ENCODE measurements around the gene MCCD1.
"Not testable (repeated sequence)": the region's sequence is repeated elsewhere in the genome, so short reads cannot be mapped to it uniquely, and the experiment has no call there.

The MCCD1 gene, protein sequence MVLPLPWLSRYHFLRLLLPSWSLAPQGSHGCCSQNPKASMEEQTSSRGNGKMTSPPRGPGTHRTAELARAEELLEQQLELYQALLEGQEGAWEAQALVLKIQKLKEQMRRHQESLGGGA

DNA sequence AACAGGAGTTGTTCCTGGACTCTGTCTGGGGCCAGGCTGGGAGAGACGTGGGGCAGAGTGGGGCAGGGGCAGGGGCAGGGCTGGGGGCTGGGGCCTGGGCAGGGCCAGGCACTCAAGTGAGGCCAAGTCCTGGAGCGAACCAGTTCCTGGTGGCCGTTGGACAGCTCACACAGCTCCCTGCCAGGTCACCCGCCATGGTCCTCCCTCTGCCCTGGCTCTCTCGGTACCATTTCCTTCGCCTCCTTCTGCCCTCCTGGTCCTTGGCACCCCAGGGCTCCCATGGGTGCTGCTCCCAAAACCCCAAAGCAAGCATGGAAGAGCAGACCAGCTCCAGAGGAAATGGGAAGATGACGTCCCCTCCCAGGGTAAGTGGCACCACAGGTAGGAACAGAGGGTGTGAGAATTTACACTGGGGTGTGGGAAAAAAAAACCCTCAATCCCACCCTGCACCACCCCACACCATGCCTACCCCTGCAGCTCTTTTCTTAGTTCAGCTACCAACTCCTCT, at the start of gene MCCD1:
Gene MCCD1, plus strand, starts transcription at position 142 of the 508 bp plus-strand sequence. Its CDS starts 53 bp downstream, at position 195.
- no peak for DNase-seq

DNA sequence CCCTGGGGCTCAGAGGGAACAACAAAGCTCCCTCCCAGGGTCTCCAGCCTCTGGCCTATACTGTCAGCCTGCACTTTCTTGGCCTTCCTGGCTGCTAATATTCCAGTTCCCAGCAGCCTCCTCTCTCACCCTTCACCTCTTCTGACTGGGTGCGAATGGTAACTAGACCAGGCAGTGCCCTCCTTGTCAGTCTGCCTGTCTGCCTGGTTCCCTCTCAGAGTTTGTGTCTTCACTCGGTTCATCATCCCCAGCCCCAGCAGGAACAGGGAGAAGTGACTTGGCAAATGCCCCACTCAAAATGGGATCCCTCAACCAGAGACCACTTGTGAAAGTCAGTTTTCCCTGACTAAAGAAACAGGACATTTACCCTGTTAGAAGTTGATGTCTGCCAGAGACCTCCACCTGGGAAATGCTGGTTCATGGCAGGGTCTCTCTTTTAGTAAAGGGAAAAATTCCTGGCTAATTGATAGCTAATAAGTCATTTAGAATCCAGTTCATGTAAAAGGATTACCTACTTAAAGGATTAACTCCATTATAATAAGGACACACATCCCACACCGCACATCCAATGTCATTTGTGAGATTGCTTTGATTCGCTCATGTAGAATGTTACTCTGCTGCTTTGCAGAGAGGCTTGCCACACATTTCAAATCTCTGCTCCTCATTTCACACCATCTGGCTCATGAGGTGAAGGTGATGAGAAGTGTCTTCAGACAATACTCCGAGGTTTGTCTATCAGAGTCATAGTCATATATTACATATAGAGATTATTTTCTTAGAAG, 49.4 kb upstream of the MCCD1 start:
- DNase-seq = no peak

DNA sequence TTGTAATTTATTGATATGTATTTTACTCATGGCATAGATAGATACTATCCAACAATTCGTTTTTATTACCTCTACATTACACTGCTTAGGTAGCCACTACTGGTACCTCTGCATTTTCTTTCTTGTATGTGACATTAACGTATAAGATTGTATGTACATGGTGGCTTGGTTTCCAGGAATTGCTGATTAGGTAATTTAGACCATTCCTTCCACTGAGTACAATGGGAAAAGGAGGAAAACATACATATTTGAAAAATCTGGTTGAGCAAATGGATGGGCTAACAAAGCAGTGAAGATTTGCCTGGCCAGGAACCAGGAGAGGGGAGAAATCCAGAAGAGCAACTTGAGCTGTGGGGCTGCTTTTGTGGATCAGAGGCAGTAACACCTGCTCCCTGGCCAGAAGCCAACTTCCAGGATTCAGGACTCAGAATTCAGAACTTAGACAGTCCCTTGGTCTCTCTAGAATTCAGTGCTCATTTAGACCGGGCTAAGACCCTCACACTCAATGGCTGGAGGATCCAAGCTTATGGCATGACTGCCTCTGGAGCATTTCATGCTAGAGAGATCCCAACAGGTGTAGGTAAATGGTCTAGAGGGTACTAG, 48.7 kb upstream of the MCCD1 start:
- DNase-seq = no peak

DNA sequence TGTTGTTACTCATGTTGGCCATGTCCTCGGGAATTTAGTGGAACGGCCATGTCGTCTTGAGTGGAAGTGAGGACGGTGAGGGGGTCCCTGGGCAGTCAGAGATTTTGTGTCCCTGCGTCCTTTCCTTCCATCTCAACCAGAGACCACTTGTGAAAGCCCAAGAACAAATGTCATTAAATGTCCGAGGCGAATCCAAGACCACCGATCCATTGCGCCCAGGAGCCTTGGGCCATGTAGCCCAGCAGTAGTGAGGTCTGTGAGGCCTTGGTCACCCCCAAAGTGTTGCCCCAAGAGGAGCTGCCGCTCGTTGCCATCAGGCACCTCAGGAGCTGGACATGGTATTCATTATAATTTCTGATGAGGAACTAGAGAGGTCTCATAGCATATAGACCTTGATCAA, 48.2 kb upstream of the MCCD1 start:
- no peak for DNase-seq

DNA sequence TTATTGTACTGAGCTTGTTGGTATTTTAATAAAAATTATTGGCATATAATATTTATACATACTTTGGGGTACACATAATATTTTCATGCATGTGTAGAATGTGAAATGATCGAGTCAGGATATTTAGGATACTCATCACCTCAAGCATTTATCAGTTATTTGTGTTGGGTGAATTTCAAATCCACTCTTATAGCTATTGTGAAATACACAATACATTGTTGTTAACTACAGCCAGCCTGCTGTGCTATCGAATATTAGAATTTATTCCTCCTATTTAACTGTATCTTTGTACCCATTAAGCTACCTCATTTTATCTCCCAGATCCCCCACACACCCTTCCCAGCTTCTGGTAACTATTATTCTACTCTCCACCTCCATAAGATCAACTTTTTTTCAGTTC, 45.4 kb upstream of the MCCD1 start:
- no peak for DNase-seq

DNA sequence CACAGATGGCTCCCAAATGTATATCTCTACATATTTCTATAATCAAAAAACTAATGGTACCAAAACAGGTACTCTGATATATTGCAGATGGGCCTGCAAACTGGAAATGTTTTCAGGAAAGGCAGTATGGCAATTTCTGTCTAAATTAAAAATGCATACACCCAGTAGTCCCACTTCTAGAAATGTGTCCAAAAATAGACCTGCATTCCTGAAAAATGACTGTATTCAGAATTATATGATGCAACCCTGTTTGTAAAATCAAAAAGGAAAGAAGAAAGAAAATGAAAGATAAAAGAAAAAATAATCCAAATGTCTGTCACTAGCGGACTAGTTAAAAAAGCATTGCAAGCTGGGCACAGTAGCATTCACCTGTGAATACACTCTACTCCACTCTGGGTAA, 43.7 kb upstream of the MCCD1 start:
- DNase-seq = no peak

DNA sequence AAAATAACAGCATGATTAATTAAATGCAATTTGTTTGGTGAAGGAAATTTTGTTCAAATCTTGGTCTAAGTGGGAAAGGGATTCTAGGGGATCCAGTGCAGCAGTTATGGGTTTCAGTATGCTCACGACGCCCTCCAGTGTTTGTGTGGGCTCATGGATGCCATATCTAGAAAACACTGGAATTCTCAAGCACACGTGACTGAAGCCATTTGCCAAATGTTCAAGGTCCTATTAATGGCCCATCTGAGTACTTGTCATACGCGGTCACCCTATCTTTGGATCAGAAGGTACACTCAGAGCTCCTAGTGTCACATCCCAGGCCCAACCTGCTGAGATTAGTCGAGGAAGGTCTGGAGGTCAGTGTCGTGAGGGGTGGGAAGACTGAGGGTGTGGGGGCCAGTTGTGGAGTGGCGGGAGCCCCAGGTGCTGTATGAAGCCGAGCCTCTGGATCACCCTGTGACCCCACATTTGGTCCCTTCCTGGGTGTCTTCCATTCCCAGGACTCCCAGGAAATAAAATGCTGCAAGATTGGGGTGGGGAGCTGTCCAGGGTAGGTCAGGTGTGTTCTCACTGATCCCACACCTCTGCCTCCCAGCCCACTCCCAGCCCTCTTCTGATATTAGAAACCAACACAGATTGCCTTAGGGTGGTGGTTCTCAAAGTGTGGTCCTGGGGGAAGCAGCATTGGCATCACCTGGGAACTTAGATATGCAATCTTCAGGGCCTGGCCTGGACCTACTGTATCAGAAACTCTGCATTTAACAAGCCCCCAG, 42.5 kb upstream of the MCCD1 start:
- DNase-seq = not testable (repeated sequence)

DNA sequence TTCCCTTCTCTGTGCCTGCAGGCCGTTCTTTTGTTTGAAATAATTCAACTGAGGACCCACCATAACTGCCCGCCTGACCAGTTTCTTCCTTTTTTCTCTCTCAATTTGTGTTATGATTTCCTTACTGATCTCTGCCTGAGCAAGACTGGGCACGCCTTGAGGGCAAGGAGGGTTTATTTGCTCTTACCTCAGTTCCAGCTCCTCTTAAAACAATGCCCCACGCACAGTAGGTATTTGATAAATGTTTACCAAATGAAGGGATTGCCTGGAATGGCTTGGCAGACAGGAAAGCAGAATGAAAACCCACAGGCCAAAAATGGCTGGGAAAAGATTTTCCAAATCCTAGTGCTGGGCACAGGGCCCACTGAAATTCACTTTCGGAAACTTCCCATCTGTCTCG, 41.1 kb upstream of the MCCD1 start:
- DNase-seq = not testable (repeated sequence)

DNA sequence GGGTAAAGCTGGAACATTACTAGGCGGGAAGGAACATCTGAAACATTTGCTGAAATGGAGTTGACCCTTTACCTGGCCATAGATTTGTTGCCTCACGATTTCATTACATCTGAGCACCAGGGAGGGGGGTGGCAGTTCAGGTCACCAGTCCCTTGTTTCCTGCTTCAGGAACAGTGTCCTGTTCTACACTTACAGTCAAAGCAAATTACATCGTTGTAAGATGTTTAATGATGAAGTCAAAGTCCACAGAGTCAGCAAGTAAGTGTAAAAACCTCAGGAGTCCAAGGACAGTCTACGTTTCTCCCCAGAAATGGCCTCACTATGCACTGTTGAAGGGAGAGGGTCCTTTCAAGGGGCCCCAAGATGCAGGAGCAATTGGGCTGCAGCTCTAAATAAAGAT, 39.7 kb upstream of the MCCD1 start:
- DNase-seq = no peak

DNA sequence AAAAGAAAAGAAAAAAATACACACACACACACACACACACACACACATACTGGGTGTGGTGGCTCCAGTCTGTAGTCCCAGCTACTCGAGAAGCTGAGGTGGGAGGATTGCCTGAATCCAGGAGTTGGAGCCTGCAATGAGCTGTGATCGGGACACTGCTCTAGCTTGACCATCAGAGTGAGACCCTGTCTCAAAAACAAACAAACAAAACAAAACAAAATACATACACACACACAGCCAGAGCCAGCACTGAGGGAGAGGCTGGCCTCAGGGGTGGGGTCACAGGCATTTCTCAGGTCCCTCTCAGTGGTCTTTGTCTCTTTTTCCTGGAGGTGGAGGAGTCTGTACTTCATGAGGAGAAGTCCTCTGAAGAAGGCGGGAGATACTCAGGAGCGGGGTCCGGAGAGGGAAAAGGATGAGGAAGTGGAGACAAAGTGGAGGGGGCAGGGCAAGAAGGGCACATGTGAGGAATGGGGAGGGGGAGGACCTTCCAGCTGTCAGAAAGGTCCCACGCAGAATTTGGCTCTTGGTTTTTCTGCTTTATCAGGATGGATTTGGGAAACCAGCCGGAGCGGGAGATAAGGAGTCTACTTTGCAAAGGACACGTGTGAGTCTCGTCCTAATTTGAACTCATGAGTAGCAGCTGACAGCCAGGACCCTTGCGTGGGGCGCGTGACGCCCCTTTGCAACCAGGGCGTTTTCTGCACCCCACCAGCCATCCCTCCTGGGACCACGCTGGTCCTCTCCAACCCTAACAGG, 38.5 kb upstream of the MCCD1 start:
- DNase-seq = no peak

DNA sequence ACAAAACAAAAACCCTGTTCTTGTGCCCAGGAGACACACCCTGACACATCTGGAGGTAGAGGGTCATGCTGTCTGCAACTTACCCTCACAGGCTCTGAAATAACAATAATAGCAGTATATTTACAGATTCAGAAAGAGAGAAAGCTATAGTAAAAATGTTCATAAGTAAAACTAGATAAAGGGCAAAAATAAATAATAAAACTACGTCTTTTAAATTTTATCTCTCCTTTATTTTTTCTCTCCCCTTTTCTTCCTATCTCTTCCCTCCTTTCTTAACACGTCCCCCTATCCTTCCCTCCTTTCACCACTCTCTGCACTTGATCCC, 35.2 kb upstream of the MCCD1 start:
- DNase-seq = not testable (repeated sequence)

DNA sequence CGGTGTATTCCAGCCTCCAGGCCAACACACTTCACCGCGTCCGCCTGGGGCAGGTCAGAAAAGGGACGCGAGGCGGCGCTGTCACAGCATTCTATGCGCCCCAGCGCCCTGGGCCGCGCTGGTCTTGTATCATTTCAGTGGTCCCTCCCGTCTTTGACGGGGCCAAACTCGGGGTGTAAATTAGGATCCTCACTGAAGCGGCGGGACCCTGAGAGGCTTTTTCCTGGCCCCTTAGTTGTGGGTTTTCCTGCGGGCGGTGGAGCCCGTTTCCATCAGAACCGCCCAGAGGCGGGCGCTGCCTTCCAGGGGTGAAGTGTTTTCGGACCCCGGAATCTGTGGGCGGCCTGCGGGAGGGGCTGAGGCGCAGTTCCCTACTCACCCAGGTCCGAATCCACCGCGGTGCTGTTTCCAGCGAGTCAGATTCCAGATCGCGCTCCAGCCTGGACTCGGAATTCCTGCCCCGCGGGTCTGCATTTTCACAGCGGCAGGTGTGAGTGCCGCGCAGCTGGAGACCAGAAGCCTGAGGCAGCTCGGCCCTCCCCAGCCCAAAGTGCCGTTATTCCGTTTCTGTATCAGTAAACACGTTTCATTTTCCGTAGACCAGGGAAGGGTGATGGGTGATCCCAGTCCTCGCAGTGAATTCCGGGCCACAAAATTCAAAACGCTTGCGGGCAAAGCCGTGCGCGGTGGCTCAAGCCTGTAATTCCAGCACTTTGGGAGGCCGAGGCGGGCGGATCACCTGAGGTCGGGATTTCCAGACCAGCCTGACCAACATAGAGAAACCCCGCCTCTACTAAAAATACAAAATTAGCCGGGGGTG, 34.7 kb upstream of the MCCD1 start:
- peak; percentile 72 for DNase-seq

DNA sequence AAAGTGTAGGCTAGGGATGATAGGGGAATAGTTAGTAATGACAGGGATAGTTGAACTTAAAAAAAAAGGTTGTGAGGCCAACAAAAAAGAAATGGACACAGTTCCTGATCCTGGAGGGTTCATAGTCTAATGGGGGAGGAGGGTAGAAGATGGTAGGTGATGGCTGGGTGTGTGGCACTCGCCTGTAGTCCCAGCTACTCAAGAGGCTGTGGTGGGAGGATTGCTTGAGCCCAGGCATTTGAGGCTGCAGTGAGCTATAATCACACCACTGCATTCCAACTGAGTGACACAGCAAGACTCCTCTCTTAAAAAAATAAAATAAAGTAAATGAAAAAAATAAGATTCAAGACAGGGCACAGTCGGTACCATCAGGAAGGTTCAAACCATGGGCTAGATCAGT, 33.2 kb upstream of the MCCD1 start:
- DNase-seq = no peak

DNA sequence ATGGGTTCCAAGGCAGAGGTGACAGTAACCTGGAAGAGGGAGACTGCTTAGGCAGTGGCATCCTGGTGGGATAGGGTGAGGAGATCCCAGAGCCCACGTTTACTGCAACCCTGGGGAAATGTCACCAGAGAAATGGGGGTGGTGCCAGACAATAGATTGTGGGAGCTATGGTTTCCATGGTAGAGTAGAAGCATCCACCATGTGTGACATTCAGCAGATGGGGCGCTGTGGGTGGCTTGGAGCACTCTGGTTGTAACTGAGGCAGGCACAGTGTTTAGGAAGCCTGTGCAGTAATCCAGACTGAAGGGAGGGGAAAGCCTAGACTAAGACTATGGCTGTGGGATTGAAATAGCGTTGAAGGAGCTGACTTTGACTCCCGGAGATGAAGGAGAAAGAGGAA, 31.9 kb upstream of the MCCD1 start:
- not testable (repeated sequence) for DNase-seq

DNA sequence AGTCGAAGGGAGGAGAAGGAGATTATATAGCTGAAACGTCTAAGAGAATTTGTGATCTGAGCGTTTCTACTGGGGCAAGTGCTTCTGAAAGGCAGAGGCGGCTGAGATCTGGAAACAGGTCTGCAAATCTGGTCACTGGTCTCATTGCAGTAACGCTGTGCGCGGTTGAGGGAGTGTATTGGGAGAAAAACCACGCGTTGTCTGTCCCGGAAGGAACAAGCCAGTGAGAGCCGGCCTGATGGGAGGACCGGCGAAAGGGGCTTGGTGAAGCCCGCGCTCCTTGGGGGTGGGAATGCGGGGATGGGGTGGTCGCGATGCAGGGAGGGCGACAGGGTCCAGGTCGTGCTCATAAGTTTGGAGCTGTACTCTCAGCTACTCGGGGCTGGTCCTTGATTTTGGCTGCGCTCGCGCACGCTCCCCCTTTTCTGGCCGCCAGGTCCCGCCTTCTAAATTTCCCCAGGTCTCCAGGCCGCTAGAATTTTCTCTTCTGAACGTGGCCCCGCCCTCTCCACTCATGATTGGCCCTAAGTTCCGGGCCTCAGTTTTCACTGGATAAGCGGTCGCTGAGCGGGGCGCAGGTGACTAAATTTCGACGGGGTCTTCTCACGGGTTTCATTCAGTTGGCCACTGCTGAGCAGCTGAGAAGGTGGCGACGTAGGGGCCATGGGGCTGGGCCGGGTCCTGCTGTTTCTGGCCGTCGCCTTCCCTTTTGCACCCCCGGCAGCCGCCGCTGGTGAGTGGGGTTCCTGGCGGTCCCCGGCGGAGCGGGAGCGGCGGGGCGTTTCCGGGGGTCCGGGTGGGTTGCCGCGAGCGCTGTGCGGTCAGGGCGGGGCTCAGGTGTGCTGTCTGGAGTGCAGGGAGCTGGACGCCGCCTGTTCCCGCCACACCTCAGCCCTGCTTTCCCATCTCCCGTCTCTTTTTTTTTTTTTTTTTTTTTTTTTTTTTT, 31.0 kb upstream of the MCCD1 start, which contains the start of gene MICB:
Gene MICB, plus strand, starts transcription at position 615 of the 946 bp plus-strand sequence. Its CDS starts 49 bp downstream, at position 664.
- DNase-seq = peak; percentile 53

DNA sequence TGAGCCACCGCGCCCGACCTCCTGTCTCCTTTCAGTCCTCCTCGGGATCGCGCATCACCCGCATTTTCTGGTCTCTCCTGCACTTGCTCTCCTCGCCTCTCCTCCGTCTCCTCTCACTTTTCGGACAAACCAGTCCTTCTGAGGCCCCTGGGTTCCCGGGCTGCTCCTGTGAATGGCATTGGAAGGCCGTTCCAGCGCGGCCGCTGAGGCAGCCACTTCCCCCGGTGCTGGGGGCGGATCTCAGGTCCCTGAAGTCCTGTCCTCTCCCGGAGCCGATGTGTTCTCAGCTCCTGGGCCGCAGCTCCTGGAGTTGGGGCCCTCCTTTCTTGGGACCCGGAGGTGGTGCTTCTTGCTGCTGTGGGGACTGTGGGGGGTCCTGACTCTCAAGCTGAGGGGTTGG, 30.0 kb upstream of the MCCD1 start:
- DNase-seq = no peak

DNA sequence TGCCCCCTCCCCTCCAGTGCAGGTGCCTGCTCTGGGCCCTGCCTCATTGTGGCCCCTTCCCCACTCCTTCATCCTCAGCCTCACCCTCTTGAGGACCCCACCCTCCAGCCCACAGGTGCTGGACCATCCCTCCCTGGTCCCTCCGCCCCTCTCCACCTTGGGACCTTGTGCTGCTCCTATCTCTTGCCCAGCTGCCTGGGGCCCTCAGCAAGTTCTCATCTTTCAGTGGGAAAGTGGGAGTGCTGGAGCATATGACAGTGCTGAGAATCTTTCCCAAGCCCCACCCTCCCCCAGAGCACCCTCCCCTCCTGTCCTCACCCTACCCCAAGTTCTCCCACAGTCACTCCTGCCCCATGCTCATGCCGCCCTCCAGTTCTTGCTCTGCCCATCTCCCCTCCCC, 29.1 kb upstream of the MCCD1 start:
- DNase-seq = not testable (repeated sequence)

DNA sequence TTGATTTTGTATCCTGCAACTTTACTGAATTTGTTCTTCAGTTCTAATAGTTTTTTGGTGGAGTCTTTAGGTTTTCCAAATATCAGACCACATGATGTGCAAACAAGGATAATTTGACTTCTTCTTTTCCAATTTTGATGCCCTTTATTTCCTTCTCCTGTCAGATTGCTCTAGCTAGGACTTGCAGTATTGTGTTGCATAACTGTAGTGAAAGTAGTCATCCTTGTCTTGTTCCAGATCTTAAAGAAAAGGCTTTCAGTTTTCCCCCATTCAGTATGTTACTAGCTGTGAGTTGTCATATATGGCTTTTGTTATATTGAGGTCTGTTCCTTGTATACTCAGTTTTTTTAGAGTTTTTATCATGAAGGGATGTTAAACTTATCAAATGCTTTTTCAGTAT, 26.2 kb upstream of the MCCD1 start:
- DNase-seq = no peak

DNA sequence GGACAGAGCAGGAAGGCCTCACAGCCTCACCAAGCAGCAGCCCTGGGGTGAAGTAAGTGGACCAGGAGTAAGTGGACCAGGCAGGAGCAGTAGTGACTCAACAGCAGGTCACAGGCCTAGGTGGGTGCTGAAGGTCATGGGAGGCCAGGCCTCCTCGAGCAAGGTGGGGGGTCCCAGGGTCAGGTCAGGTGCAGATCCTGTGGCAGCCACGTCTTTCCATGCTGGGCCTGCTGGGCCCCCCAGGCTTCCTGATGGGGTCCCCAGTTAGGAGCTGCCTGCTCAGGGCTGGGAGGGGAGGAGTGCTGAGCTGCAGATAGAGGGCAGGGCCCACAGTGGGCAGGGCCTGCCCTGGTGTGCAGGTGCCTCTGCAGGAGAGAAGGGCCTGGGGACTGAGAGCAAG, 19.7 kb upstream of the MCCD1 start:
- not testable (repeated sequence) for DNase-seq

DNA sequence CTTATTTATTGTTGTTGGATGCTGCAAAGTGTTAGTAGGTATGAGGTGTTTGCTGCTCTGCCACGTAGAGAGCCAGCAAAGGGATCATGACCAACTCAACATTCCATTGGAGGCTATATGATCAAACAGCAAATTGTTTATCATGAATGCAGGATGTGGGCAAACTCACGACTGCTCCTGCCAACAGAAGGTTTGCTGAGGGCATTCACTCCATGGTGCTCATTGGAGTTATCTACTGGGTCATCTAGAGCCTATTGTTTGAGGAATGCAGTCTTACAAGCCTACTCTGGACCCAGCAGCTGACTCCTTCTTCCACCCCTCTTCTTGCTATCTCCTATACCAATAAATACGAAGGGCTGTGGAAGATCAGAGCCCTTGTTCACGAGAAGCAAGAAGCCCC, 18.8 kb upstream of the MCCD1 start:
- DNase-seq = no peak
